ENCODE data around the gene SULT1A2. TPM values are rescaled to one million over a fixed set of nuclear protein-coding genes. Genes with fewer than 3 reads are reported as not detected.

Gene SULT1A2
- total and polyA plus RNA-seq, 2 of the 8 experiments (the other 6 are each of a cell fraction or from before 2014, with no cell fraction given), result 0.29 to 0.35 TPM

DNA sequence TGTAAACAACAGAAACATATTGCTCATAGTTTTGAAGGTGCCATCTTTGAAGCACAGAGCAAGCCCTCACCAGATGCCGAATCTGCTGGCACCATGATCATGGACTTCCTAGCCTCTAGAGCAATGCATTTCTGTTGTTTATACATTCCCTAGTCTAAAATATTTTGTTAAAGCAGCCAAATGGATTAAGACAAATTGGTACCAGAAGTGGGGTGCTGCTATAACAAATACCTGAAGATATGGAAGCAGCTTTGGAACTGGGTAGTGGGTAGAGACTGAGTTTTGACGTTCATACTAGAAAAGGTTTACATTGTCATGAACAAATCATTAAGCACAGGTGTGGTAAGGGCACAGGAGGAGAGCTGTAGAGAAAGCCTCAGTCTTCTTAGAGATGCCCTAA, 29.6 kb downstream of the SULT1A2 start:
- WGBS, 2 experiments (ENCODE audit: extremely low coverage in 1 of 2, insufficient coverage in 1 of 2, insufficient read length in 1 of 2, insufficient replicate concordance in 2 of 2, low coverage in 1 of 2, low lambda C conversion rate in 2 of 2, missing lambda C conversion rate in 1 of 2), result 93% methylated on average over 2 of the region's 2 CpGs; no CpG with 5 or more reads in 1 of the 2 experiments
- FAIRE-seq (no peak), DNase-seq (ENCODE audit: low read depth in 1 of 2, low spot score in 2 of 2) (no peak)
- H3K9me3 ChIP-seq (ENCODE audit: insufficient read depth in 2 of 2, low read depth in 1 of 2, low read length in 1 of 2), result peaks cover 7 to 9% of the 10 kb centered on the region in 2 experiments
- H2BK5ac ChIP-seq (ENCODE audit: low read depth, low read length), result no peak overlapping the region
- no peak overlapping the region for H2BK120ac ChIP-seq (replicated peaks; ENCODE audit: low read depth, low read length)
- H4K20me1 ChIP-seq (replicated peaks in 1 of 2; ENCODE audit: control insufficient read depth in 1 of 2, insufficient read depth in 2 of 2, low read length in 2 of 2), result no peaks in the 10 kb centered on the region
- H3K79me2 ChIP-seq (ENCODE audit: control insufficient read depth in 1 of 2, insufficient read depth in 2 of 2, low read length in 2 of 2), result no peaks in the 10 kb centered on the region; a peak in 1 of 4 replicates
- H3K27me3 ChIP-seq (replicated peaks in 1 of 4; ENCODE audit: control insufficient read depth in 3 of 4, extremely low read depth in 1 of 4, insufficient read depth in 3 of 4, low read length in 3 of 4), result no peaks in the 10 kb centered on the region
- no peak overlapping the region for H3K23ac ChIP-seq (ENCODE audit: insufficient read length)
- no peak overlapping the region for H2AFZ ChIP-seq (ENCODE audit: low read length)
- peaks cover 2% of the 10 kb centered on the region; the same call in 1 of the 2 replicates for H3K79me1 ChIP-seq (ENCODE audit: low read depth, low read length)
- no peak overlapping the region for H3K14ac ChIP-seq (ENCODE audit: insufficient read length)
- no peak overlapping the region for H3K18ac ChIP-seq (ENCODE audit: extremely low read depth, low read length)
- H4K91ac ChIP-seq (replicated peaks; ENCODE audit: insufficient read length, low read length), result no peak overlapping the region
- H2AK5ac ChIP-seq (ENCODE audit: low read depth, low read length), result no peak overlapping the region
- POLR2A ChIA-PET (ENCODE audit: partially characterized antibody), result no interaction called here
- no peak overlapping the region for H3K56ac ChIP-seq (replicated peaks; ENCODE audit: insufficient read length, low read depth, low read length)
- no peak overlapping the region for H3K9ac ChIP-seq (replicated peaks in 1 of 4; ENCODE audit: extremely low read depth in 1 of 4, low read depth in 3 of 4, low read length in 3 of 4)
- H2BK20ac ChIP-seq (ENCODE audit: low read length), result no peak overlapping the region
- no peaks in the 10 kb centered on the region for H3K23me2 ChIP-seq (ENCODE audit: low read depth, low read length)
- H2BK12ac ChIP-seq (ENCODE audit: low read depth, low read length), result no peak overlapping the region
- CTCF ChIA-PET (ENCODE audit: partially characterized antibody), result interaction anchor here (0.6 kb wide), 1 partner anchor 25 kb away, joined by 3 read pairs; no protein-coding TSS in a partner anchor
- H3K36me3 ChIP-seq (ENCODE audit: control insufficient read depth in 2 of 4, insufficient read depth in 4 of 4, low read length in 3 of 4), result peaks cover 0 to 3% (median 0%) of the 10 kb centered on the region in 4 experiments; a peak in 1 of 8 replicates
- peaks cover 0 to under 1% (median 0%) of the 10 kb centered on the region in 4 experiments; a peak in 1 of 7 replicates for H3K4me1 ChIP-seq (replicated peaks in 1 of 4; ENCODE audit: control insufficient read depth in 3 of 4, insufficient read depth in 4 of 4, low read length in 3 of 4)
- no peak overlapping the region for H3K4me2 ChIP-seq (ENCODE audit: insufficient read depth in 1 of 2, low read depth in 2 of 2, low read length in 2 of 2)
- no peak overlapping the region for H4K8ac ChIP-seq (ENCODE audit: extremely low read depth, insufficient read depth, low read length)
- H3K27ac ChIP-seq (ENCODE audit: low read depth, low read length), result no peak overlapping the region
- no peak overlapping the region for H3K4ac ChIP-seq (replicated peaks; ENCODE audit: insufficient read length, low read depth, low read length)
- no peak overlapping the region for H3K4me3 ChIP-seq (ENCODE audit: extremely low read depth in 1 of 4, insufficient read depth in 2 of 4, low read depth in 3 of 4, low read length in 4 of 4)
- H4K5ac ChIP-seq (ENCODE audit: insufficient read length, low read depth, low read length), result no peak overlapping the region
- no peak overlapping the region for H2BK15ac ChIP-seq (ENCODE audit: low read length)
- TF ChIP-seq RBBP5 (IDR thresholded peaks at IDR 0.05; ENCODE audit: borderline replicate concordance, low read depth, low read length) (no peak), KDM4A (IDR thresholded peaks at IDR 0.05; ENCODE audit: low read depth, low read length, severe bottlenecking) (no peak), RNF2 (IDR thresholded peaks at IDR 0.05; ENCODE audit: borderline replicate concordance, low read depth, low read length, missing control alignments, poor library complexity, severe bottlenecking) (no peak), E2F6 (IDR thresholded peaks at IDR 0.05) (no peak), RXRA (IDR thresholded peaks at IDR 0.05; ENCODE audit: insufficient read depth, low read depth, low read length) (no peak), EP300 (IDR thresholded peaks at IDR 0.05; ENCODE audit: borderline replicate concordance in 1 of 2, low read depth in 2 of 2, low read length in 2 of 2) (no peak), SP4 (IDR thresholded peaks at IDR 0.05; ENCODE audit: low read length) (no peak), EGR1 (IDR thresholded peaks at IDR 0.05; ENCODE audit: borderline replicate concordance, low read depth, low read length) (no peak), POU5F1 (IDR thresholded peaks at IDR 0.05; ENCODE audit: low read depth, low read length) (no peak)
- TF ChIP-seq, protein P1, sequence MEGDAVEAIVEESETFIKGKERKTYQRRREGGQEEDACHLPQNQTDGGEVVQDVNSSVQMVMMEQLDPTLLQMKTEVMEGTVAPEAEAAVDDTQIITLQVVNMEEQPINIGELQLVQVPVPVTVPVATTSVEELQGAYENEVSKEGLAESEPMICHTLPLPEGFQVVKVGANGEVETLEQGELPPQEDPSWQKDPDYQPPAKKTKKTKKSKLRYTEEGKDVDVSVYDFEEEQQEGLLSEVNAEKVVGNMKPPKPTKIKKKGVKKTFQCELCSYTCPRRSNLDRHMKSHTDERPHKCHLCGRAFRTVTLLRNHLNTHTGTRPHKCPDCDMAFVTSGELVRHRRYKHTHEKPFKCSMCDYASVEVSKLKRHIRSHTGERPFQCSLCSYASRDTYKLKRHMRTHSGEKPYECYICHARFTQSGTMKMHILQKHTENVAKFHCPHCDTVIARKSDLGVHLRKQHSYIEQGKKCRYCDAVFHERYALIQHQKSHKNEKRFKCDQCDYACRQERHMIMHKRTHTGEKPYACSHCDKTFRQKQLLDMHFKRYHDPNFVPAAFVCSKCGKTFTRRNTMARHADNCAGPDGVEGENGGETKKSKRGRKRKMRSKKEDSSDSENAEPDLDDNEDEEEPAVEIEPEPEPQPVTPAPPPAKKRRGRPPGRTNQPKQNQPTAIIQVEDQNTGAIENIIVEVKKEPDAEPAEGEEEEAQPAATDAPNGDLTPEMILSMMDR (IDR thresholded peaks at IDR 0.05; ENCODE audit: control extremely low read depth in 1 of 3, insufficient read depth in 1 of 3, low read depth in 1 of 3, low read length in 3 of 3), result no peak

All from H1 (cell line).